Midbrain (tissue), 1 donor: ENCODE results near the gene WFS1.

Experiments used
- DNase-seq: peaks from one replicate; lab custom pipeline; 2025; lab: John Stamatoyannopoulos, UW

The WFS1 gene

DNA sequence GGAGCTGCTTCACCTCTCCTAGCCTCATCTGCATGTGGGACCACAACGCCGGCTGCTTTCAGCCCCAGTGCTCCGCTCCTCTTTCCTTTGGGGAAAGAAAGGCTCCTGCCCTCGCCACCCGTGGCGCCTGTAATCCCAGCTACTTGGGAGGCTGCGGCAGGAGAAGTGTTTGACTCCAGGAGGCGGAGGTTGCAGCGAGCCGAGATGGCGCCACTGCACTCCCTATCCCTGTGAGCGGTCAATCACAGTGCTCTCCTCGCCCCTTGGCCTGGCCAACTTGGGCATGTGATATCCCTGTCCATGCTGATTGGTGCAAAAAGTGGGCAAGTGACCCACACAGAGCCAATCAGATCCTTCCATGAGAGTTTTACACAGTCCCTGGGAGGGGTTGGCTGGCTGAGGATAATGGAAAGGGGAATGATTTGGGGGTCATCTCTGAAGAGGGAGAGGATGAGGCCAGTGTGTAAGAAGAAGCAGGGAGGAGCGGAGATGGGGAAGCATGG lies 56.2 kb downstream of the WFS1 start:
- no peak for DNase-seq

- no peak for DNase-seq
Measured at GRCh38 chr4:6326312-6327060, 56.8 kb downstream of the WFS1 start.

GRCh38 chr4:6327220-6327917 lies 57.7 kb downstream of the WFS1 start:
- DNase-seq = peak; percentile 77

DNA sequence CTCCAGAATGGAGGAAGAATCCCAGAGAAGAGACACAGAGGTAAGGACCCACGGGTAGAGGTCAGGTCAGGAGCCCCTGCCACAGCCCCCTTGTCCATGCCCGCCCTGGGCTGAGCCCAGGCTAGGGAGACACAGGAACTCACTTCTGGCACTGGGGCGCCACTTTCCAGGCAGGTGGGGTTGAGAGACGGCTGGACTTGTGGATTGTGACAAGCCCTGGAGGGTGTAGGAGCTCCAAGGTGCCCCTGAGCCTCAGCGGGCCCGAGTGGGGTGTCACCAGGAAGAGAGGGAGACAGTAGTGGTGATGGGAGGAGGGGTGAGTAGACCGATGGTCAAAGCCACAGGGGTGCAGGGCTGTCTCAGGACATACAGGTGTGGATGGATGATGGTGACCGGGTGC lies 58.9 kb downstream of the WFS1 start:
- no peak for DNase-seq

GRCh38 chr4:6329478-6330383 lies 60.1 kb downstream of the WFS1 start:
- no peak for DNase-seq

DNA sequence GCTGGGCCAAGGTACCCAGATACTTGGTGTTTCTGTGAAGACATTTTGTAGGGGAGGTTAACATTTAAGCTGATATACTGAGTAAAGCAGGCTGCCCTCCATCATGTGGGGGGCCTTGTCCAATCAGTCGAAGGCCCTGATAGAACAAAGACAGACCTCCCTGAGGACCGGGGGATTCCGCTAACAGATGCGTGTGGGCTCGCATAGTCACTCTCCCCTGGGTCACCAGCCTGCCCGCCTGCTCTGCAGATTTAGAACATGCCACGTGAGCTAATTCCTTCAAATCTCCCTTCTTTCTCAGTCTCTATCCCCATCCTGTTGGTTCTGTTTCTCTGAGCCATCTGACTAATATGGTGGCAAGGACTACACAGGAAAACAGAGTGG lies 60.7 kb downstream of the WFS1 start:
- no peak for DNase-seq

DNA sequence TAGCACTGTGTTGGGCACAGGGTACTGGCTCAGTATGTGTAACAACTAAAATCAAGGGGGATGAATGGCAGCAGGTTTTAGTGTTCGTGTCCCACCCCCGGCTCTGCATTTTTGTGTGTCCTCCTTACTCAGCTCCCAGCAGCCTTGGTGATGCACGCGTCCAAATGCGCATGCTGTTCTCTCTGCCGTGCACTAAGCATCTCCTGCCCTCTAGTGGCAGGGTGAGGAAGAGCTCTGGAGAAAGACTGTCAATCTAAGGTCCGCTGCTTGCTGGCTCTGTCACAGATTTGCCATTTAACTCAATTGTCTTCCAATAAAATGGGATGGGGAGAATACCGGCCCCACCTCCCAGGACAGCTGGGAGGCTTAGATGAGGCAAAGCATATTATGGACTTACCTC lies 61.4 kb downstream of the WFS1 start:
- no peak for DNase-seq

- no peak for DNase-seq
Measured at GRCh38 chr4:6331468-6331867, 61.8 kb downstream of the WFS1 start.

DNA sequence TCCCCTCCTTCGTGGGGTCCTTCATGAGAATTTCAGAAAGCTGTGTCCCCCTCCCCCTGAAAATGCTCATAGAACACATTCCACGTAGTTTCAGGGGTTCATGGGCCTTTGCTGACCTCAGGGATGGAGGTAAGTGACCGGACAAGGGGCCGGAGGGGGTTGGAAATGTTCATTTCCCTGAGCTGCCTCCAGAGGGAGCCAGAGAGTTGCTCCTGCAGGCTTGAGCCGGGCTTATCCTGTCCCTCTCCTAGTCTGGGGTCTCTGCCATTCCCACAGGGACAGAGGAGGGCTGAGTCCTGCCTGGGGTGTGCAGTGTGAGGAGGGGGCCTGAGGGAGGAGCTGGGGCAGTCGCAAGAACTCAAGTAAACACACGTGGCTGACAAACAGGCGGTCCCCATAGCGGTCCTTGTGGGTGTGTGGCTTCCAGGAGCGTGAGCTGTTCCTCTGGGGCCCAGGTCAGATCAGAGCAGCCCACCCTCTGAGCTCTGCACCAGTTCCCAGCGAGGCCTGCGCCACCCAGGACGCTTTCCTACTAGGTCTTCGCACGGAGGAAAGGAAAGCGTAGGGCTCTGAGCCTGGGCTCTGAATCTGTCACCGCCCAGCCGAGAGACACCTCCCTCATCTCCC lies 62.5 kb downstream of the WFS1 start:
- DNase-seq = no peak

GRCh38 chr4:6332669-6333050 lies 63.0 kb downstream of the WFS1 start:
- DNase-seq = no peak

DNA sequence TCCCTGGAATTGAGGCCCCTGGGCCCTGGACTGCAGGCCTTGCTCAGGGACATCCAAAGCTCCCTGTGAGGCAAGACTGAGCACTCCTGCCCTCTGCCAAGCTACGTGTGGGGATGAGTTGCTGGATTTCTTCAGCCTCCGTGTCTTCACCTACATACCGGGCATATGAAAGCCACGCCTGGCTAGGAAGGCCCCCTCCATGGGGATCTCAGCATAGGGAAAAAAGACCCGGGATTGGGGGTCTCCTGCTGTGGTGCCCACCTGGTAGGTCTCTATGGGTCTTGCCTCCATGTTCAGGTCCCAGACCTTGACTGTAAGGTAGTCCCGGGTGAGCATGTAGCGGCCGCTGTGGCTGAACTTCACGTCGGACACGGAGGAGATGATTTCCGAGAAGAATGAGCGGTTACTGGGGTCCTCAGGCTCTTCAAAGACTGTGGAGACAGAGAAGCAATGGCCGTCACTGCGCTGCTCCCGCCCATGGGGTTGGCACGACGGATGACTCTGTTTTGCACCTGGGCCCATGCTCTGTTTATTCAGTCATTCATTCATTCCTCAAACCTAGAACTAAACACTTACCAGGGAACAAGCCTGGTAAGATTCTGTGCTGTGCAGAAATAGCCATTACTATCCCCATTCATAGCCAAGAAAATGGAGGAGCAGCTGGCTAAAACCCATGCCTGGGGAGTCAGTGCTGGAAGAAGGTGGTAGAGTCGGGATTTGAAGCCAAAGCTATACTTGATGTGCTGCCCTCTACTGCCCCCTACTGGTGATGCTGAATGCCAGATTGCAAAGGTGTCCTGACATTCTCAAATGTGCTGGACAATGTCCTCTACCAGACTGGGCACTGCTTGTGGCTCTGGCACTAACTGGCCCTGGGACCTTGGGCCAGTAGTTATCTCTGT lies 63.9 kb downstream of the WFS1 start:
- DNase-seq = no peak

DNA sequence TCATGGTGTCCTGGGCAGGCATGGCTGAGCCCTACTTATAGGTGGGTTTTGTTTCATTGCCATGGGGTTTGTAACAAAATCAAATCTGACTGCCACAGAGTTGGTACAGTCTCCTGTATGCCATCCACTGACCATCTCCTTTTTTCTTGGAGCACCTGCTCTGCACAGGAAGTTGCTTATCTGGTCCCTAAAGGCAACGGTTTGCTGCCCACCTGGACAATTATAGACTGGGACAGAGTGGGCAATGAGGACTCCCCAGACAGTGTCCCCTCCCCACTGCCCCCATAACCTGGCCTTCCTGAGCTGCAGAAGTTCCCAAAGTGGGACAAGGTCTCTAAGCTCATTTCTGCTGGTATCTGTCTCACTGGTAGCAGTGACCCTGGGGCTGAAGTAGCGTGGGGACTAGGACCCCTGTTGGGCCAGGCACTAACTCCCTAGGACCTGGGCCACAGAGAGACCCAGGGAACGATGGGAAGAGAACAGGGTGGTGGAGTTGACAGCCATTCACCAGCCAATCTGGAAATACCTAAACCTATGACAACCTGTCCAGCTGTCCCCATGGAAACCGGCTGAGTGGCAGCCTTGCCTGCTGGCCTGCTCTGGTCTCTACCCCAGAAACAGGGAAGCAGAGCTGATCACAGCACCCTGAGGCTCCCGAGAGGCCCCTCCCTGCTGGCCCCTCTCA lies 64.7 kb downstream of the WFS1 start:
- DNase-seq = no peak

GRCh38 chr4:6335040-6335590 lies 65.5 kb downstream of the WFS1 start:
- DNase-seq = no peak

DNA sequence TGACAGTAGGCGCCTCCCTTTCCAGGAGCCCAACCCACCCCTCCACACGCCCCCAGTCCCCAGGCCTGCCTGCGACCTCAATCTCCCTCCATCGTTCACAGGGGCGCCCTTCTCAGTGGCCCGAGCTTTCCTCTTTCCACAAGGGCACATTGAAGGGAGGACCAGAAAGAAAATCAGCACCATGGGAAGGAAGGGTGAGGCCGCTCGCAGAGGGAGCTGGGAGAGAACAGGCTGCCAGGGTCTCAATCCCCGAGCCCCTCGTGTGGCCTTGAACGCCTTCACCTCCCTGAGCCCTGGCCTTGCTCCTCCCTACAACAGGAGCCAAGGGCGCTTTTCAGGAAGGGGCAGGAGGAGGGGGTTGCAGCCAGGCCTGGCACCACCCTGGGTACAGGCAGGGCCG lies 66.5 kb downstream of the WFS1 start:
- DNase-seq = no peak

- no peak for DNase-seq
Measured at GRCh38 chr4:6337331-6337935, 67.8 kb downstream of the WFS1 start.

GRCh38 chr4:6338175-6338950 lies 68.7 kb downstream of the WFS1 start:
- DNase-seq = no peak

GRCh38 chr4:6338951-6339817 lies 69.5 kb downstream of the WFS1 start:
- DNase-seq = no peak
